H1 (cell line): ENCODE measurements around the gene CAP1. TPM values are rescaled to one million over a fixed set of nuclear protein-coding genes. Genes with fewer than 3 reads are reported as not detected.
A peak's percentile ranks its signal among the peaks of the same experiment; 100 is the strongest.

ENCODE experiments used
- ASH2L ChIP-seq: fragments of 200-600, 300-600 bp; sonication (generic); IDR thresholded peaks from one replicate; pipeline ENCODE4 v1.7.1; 2017; ENCODE audit warnings: low read length
- ATF2 ChIP-seq: IDR thresholded peaks from 2 replicates; pipeline ENCODE4 v1.6.1; 2012; ENCODE audit warnings: low read length, inconsistent platforms
- E2F6 ChIP-seq: IDR thresholded peaks from 2 replicates; pipeline ENCODE4 v1.6.1; 2012; ENCODE audit warnings: inconsistent platforms
- EZH2 ChIP-seq: fragments of 200-600 bp; sonication (generic); IDR thresholded peaks from 2 replicates; pipeline ENCODE4 v1.7.1; 2012; ENCODE audit warnings: low read depth, mild to moderate bottlenecking, moderate library complexity, low read length, inconsistent platforms; ENCODE audit not compliant: severe bottlenecking
- KDM4A ChIP-seq: IDR thresholded peaks from one replicate; pipeline ENCODE4 v1.7.1; 2012; ENCODE audit warnings: low read depth, mild to moderate bottlenecking, moderate library complexity, low read length, inconsistent platforms; ENCODE audit not compliant: severe bottlenecking
- POU5F1 ChIP-seq: IDR thresholded peaks from 2 replicates; pipeline ENCODE4 v1.6.1; 2011; ENCODE audit warnings: low read depth, mild to moderate bottlenecking, low read length, moderate library complexity
- ZNF274 ChIP-seq: IDR thresholded peaks from 2 replicates; pipeline ENCODE4 v1.7.0; 2012; ENCODE audit warnings: low read length, borderline replicate concordance; ENCODE audit errors: extremely low read depth
- polyA plus RNA-seq, 7 experiments: library from polyadenylated mRNA; depleted of rRNA in 3 of 7; stranded (reverse) in 5 of 7; unstranded in 2 of 7; fragments of >200 nt in 5 of 7; fragments of 200-250 nt in 2 of 7; gene quantifications; 1 replicate in 5 of 7; 2 replicates in 1 of 7; 4 replicates in 1 of 7; pipeline versions ENCODE4 v1.2.1 to v1.2.3, GENCODE V29; 2011 to 2013; ENCODE audit warnings: missing spikeins in 2 of 7, mixed read lengths in 2 of 7
- total RNA-seq: library from RNA; stranded (reverse); fragmentation: NEBNext Ultra II Directional; extraction: Animal tissue kit (Norgen Biotek cat#: 25700); gene quantifications from 2 replicates; pipeline ENCODE4 v1.2.1, GENCODE V29; 2021
- TF ChIP-seq, protein P1 (sequence below): fragments of 300-600 bp; sonication (generic); IDR thresholded peaks from 2 replicates; pipeline ENCODE4 v1.7.1; 2012; ENCODE audit warnings: low read length, moderate library complexity, mild to moderate bottlenecking, inconsistent platforms; ENCODE audit not compliant: insufficient replicate concordance

CAP1 gene
- total and polyA plus RNA-seq, 2 of the 8 experiments (the other 6 are each of a cell fraction or from before 2014, with no cell fraction given): 140 to 295 TPM

DNA sequence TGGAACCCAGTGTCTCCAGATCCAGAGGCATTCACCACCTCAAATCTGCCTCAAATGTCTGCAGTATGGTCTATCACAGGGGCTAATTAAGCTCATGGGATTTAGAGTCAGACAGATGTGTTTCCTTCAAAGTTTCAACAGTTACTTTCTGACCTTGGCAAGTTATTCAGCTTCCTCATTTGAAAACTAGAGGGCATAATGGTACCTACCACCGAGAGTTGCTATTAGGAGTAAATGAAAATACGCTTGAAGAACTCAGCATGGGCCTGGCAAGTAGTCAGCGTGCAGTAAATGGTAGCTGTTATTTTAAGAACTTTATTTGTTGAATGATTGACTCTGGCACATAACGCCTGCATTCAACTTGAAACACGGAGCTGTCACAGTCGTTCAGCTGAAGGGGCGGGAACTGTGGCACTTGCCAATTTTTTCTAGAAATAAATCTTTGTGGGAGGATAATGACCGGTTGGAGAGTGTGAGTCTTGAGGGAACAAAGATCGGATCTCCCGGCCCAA lies 1.2 kb upstream of the CAP1 start (continued):
- TF ChIP-seq, protein P1, sequence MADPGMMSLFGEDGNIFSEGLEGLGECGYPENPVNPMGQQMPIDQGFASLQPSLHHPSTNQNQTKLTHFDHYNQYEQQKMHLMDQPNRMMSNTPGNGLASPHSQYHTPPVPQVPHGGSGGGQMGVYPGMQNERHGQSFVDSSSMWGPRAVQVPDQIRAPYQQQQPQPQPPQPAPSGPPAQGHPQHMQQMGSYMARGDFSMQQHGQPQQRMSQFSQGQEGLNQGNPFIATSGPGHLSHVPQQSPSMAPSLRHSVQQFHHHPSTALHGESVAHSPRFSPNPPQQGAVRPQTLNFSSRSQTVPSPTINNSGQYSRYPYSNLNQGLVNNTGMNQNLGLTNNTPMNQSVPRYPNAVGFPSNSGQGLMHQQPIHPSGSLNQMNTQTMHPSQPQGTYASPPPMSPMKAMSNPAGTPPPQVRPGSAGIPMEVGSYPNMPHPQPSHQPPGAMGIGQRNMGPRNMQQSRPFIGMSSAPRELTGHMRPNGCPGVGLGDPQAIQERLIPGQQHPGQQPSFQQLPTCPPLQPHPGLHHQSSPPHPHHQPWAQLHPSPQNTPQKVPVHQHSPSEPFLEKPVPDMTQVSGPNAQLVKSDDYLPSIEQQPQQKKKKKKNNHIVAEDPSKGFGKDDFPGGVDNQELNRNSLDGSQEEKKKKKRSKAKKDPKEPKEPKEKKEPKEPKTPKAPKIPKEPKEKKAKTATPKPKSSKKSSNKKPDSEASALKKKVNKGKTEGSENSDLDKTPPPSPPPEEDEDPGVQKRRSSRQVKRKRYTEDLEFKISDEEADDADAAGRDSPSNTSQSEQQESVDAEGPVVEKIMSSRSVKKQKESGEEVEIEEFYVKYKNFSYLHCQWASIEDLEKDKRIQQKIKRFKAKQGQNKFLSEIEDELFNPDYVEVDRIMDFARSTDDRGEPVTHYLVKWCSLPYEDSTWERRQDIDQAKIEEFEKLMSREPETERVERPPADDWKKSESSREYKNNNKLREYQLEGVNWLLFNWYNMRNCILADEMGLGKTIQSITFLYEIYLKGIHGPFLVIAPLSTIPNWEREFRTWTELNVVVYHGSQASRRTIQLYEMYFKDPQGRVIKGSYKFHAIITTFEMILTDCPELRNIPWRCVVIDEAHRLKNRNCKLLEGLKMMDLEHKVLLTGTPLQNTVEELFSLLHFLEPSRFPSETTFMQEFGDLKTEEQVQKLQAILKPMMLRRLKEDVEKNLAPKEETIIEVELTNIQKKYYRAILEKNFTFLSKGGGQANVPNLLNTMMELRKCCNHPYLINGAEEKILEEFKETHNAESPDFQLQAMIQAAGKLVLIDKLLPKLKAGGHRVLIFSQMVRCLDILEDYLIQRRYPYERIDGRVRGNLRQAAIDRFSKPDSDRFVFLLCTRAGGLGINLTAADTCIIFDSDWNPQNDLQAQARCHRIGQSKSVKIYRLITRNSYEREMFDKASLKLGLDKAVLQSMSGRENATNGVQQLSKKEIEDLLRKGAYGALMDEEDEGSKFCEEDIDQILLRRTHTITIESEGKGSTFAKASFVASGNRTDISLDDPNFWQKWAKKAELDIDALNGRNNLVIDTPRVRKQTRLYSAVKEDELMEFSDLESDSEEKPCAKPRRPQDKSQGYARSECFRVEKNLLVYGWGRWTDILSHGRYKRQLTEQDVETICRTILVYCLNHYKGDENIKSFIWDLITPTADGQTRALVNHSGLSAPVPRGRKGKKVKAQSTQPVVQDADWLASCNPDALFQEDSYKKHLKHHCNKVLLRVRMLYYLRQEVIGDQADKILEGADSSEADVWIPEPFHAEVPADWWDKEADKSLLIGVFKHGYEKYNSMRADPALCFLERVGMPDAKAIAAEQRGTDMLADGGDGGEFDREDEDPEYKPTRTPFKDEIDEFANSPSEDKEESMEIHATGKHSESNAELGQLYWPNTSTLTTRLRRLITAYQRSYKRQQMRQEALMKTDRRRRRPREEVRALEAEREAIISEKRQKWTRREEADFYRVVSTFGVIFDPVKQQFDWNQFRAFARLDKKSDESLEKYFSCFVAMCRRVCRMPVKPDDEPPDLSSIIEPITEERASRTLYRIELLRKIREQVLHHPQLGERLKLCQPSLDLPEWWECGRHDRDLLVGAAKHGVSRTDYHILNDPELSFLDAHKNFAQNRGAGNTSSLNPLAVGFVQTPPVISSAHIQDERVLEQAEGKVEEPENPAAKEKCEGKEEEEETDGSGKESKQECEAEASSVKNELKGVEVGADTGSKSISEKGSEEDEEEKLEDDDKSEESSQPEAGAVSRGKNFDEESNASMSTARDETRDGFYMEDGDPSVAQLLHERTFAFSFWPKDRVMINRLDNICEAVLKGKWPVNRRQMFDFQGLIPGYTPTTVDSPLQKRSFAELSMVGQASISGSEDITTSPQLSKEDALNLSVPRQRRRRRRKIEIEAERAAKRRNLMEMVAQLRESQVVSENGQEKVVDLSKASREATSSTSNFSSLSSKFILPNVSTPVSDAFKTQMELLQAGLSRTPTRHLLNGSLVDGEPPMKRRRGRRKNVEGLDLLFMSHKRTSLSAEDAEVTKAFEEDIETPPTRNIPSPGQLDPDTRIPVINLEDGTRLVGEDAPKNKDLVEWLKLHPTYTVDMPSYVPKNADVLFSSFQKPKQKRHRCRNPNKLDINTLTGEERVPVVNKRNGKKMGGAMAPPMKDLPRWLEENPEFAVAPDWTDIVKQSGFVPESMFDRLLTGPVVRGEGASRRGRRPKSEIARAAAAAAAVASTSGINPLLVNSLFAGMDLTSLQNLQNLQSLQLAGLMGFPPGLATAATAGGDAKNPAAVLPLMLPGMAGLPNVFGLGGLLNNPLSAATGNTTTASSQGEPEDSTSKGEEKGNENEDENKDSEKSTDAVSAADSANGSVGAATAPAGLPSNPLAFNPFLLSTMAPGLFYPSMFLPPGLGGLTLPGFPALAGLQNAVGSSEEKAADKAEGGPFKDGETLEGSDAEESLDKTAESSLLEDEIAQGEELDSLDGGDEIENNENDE: peak; percentile 16
- TF ChIP-seq ATF2 (no peak), E2F6 (no peak), EZH2 (no peak), POU5F1 (no peak), KDM4A (no peak), ZNF274 (no peak), ASH2L (no peak)
